RPMI7951 (cell line): ENCODE results near the gene B3GAT2. TPM values are rescaled to one million over a fixed set of nuclear protein-coding genes. Genes with fewer than 3 reads are reported as not detected.

ENCODE experiments used
- DNase-seq: peaks from one replicate; pipeline ENCODE4 v3.0.0-alpha.2; 2012; ENCODE audit warnings: low read depth
- total RNA-seq: library from RNA; depleted of rRNA; stranded (reverse); fragments of >200 nt; shearing (Covaris generic); gene quantifications from 2 replicates; pipeline ENCODE4 v1.2.3, GENCODE V29; 2014

Gene B3GAT2
- total RNA-seq, 1 experiment from 2014 or later, result not detected

- DNase-seq, result no peak
These were observed 56.8 kb downstream of the B3GAT2 start for GRCh38 chr6:70900047-70900446.

- no peak for DNase-seq
These were observed 62.9 kb downstream of the B3GAT2 start for GRCh38 chr6:70894001-70894400.

GRCh38 chr6:70889270-70889669, 67.6 kb downstream of the B3GAT2 start:
- no peak for DNase-seq

- no peak for DNase-seq
These were observed 70.2 kb downstream of the B3GAT2 start for GRCh38 chr6:70886661-70887060.

GRCh38 chr6:70886071-70886470, 70.8 kb downstream of the B3GAT2 start:
- DNase-seq, result no peak

GRCh38 chr6:70884074-70884983, 72.5 kb downstream of the B3GAT2 start:
- DNase-seq, result peak; percentile 43

- no peak for DNase-seq
These were observed 77.4 kb downstream of the B3GAT2 start for GRCh38 chr6:70879496-70879895.

- no peak for DNase-seq
These were observed 82.5 kb downstream of the B3GAT2 start for GRCh38 chr6:70874181-70874913.

- DNase-seq, result no peak
These were observed 84.4 kb downstream of the B3GAT2 start for GRCh38 chr6:70872469-70872868.

GRCh38 chr6:70864401-70864800, 92.5 kb downstream of the B3GAT2 start:
- no peak for DNase-seq

- no peak for DNase-seq
These were observed 93.5 kb downstream of the B3GAT2 start for GRCh38 chr6:70863343-70863742.

- DNase-seq, result no peak
These were observed 95.9 kb downstream of the B3GAT2 start for GRCh38 chr6:70860920-70861319.

GRCh38 chr6:70860045-70860444, 96.8 kb downstream of the B3GAT2 start:
- DNase-seq, result no peak

- no peak for DNase-seq
These were observed 99.3 kb downstream of the B3GAT2 start for GRCh38 chr6:70857387-70858077.

GRCh38 chr6:70852667-70853246, 104.1 kb downstream of the B3GAT2 start:
- no peak for DNase-seq

GRCh38 chr6:70849348-70850069, 107.4 kb downstream of the B3GAT2 start:
- DNase-seq, result no peak

GRCh38 chr6:70847106-70848084, 109.5 kb downstream of the B3GAT2 start:
- DNase-seq, result no peak

GRCh38 chr6:70846207-70846835, 110.5 kb downstream of the B3GAT2 start:
- no peak for DNase-seq

- no peak for DNase-seq
These were observed 112.6 kb downstream of the B3GAT2 start for GRCh38 chr6:70844301-70844700.
